SU-DHL-6 (cell line): ENCODE measurements around the gene NAV2.

Experiments
- EZH2phosphoT487 ChIP-seq: fragments of 200-600 bp; sonication (generic), shearing (Covaris generic); conservative IDR thresholded peaks from 2 replicates; pipeline ENCODE4 v1.6.1; 2018; ENCODE audit warnings: mild to moderate bottlenecking, antibody characterized with exemption, low read length, moderate library complexity, mixed read lengths
- TF ChIP-seq, protein P1 (sequence below): fragments of 200-600 bp; sonication (generic); IDR thresholded peaks from one replicate; pipeline ENCODE4 v1.5.1; 2017; ENCODE audit warnings: antibody characterized with exemption, mild to moderate bottlenecking, low read length, moderate library complexity; ENCODE audit not compliant: insufficient read depth, poor library complexity, severe bottlenecking

DNA sequence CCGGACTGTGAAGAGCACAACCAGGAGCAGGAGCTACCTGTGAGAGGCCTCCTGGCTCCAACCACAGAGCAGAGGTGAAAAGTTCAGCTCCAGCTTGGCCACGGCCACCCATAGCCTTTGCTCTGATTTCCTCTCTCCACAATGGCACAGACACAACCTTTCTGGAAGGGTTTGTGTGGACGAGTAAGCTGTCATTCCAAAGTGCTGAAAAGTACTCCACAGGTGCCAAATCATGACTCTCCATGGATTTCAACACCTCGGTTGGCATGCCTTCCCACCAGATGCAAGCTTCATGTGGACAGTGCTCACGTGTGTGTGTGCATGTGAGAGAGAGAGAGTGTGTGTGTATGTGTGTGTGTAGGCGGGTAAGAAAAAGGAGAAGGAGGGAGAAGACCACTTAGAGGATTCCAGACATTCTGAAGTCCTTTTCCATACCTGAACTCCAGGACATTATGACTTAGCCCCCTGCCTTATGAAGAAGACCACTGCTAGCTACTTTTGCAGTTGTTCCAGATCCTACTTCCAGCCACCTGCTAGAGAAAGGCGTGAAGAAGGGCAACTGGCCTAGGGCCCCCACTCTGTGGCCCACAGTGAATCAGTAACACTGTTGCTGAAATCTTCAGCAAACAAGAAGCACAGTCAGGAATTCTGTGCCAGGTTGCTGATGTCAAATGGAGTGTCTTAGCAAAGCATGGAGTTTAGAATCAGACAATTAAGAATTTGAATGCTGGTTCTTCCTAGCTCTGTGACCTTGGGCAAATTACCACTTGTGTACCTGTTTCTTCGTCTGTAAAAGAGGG lies 13.9 kb upstream of the NAV2 start:
- TF ChIP-seq, protein P1, sequence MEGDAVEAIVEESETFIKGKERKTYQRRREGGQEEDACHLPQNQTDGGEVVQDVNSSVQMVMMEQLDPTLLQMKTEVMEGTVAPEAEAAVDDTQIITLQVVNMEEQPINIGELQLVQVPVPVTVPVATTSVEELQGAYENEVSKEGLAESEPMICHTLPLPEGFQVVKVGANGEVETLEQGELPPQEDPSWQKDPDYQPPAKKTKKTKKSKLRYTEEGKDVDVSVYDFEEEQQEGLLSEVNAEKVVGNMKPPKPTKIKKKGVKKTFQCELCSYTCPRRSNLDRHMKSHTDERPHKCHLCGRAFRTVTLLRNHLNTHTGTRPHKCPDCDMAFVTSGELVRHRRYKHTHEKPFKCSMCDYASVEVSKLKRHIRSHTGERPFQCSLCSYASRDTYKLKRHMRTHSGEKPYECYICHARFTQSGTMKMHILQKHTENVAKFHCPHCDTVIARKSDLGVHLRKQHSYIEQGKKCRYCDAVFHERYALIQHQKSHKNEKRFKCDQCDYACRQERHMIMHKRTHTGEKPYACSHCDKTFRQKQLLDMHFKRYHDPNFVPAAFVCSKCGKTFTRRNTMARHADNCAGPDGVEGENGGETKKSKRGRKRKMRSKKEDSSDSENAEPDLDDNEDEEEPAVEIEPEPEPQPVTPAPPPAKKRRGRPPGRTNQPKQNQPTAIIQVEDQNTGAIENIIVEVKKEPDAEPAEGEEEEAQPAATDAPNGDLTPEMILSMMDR: no peak
- TF ChIP-seq EZH2phosphoT487: no peak
